Lung microvascular endothelial cell (primary cell): ENCODE data around the gene AQP5. TPM values are rescaled to one million over a fixed set of nuclear protein-coding genes. Genes with fewer than 3 reads are reported as not detected.
A peak's percentile ranks its signal among the peaks of the same experiment; 100 is the strongest.

Experiments
- DNase-seq, 2 donors: peaks; one replicate each; pipeline versions ENCODE4 v3.0.0 to v3.0.0-alpha.2; 2010; ENCODE audit warnings: low read depth in 2 of 2
- total RNA-seq: library from RNA; depleted of rRNA; stranded (reverse); fragments of >200 nt; gene quantifications from 2 replicates; pipeline ENCODE4 v1.2.1, GENCODE V29; 2014

AQP5 gene
- not detected in 2 replicates for total RNA-seq

- no peak for DNase-seq
Observed at GRCh38 chr12:49961111-49961922, at the start of gene AQP5. AQP5 (plus strand) TSS chr12:49961872; CDS start chr12:49962018, 146 bp downstream.

DNA sequence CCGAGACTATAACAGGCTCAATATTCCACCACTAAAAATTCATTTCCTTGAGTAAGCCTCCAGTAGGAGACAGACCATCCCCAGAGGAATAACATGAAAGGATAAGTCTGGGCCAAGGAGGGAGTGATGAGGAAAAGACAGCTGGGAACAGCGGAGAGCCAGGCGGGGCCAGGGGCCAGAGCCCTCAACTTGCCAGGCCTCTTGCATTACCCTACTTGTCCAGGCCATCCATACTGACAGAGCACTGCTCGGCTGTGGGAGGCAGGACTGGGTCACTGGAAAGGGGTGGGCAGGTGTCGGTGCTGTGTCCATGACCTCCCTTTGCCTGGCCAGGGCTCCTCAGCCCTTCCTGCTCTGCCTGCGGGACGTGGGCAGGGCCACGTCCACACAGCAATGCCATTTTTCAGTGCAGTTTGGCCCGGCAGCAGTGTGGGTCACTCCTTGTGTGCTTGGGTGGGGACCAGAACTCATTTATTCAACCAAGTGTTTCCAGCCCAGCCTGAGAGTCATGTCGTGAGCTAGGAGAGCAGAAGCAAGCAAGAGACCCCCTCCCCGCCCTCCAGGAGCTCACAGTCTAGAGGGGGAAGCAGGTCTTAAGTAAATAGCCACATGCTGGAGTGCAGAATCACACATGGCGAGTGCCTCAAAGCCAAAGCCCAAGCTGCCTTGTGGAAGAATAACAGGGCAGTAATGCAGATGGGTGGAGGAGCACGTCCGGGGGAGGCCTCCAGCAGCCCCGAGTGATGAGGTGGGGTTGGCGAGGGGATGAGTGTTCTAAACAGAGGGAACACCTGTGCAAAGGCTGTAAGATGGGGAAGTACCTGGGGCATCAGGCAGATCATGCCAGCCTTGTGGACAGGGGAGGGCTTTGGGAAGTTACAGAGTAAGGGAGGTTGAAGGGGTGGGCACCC is 49.1 kb upstream of the AQP5 start:
- no peak for DNase-seq

- DNase-seq: no peak
Observed at GRCh38 chr12:49916129-49916919, 45.3 kb upstream of the AQP5 start.

- DNase-seq: no peak
Observed at GRCh38 chr12:49917166-49917787, 44.4 kb upstream of the AQP5 start.

DNA sequence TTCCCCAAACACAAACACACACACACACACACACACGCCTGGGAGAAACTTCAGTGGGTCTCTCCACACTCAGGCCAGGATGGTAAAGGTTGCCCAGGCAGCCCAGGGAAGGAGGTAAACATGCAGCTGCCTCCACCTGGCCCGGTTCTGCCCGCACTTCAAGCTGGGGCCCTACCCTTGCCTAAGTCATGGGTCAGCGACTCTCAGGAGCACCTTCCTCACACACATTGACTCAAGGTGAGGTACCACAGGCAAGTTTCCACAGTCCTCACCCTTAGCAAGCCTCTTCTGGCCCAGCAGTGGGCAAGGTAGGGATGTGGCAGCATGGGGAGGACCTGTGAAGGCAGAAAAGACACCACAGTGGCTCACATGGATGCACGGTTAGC is 43.9 kb upstream of the AQP5 start:
- DNase-seq: no peak

GRCh38 chr12:49920241-49920914 is 41.3 kb upstream of the AQP5 start:
- DNase-seq: peak in 1 of 2 donors; percentile 84

DNA sequence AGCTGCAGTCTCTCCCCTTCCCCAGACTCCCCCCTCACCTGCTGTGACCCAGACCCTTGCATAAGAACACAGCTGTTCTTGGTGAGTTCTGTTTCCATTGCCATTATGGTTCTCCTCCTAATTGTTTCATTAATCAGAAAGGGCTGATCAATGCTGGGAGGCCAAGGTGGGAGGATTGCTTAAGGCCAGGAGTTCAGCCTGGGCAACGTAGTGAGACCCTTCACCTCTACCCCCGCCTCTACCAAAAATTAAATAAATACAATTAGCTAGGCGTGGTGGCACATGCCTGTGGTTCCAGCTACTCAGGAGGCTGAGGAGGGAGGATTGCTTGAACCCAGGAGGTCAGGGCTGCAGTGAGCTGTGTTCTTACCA is 40.8 kb upstream of the AQP5 start:
- no peak for DNase-seq

GRCh38 chr12:49921299-49921698 is 40.4 kb upstream of the AQP5 start:
- DNase-seq: no peak

DNA sequence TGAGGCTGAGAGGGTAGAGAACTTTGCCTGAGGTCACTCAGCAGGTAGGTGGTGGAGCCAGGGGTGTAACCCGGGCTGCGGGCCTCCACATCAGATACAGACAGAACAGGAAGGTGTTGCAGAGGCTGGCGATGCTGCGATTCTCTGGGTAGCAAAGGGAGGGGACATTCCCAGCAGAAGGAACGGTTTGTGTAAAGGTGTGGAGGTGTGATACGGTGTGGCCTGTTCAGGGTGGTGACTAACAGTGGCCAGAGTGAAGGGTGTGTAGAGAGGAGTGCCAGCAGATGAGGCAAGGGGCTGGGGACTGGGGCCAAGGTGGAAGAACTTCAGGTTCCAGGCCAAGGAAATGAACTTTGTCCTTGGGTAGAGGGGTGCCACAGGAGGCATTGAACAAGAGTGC is 39.7 kb upstream of the AQP5 start:
- DNase-seq: no peak

DNA sequence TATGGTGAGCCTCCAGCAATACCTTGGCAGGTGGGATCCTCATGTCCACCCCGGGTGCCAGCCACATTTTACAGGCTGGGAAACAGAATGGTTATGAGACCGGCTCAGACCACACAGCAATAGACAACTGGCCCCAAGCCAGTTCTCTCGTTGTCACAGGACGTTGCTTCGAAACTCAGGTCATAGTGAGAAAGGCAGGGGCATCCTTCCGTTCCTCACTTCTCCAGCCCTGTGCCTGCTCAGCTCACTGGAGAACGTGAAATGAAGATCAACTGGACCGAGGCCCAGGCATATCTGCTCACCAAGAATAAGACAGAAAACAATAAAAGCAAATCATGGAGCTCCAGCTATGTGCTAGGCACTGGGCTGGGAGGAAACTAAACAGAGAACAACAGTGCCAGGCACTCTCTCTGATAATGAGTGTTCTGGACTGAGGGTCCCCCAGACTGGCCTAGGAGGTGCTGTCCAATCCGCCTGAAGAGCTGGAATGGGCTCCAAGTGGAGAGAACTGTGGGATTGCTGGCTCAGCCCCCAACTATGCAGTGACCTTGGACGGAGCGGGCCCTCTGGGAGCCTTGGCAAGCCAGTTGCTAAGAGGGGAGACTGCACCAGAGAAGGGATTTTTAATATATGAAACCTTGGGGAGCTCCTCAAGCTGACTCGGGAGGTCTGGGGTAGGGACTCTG is 39.2 kb upstream of the AQP5 start:
- no peak for DNase-seq

DNA sequence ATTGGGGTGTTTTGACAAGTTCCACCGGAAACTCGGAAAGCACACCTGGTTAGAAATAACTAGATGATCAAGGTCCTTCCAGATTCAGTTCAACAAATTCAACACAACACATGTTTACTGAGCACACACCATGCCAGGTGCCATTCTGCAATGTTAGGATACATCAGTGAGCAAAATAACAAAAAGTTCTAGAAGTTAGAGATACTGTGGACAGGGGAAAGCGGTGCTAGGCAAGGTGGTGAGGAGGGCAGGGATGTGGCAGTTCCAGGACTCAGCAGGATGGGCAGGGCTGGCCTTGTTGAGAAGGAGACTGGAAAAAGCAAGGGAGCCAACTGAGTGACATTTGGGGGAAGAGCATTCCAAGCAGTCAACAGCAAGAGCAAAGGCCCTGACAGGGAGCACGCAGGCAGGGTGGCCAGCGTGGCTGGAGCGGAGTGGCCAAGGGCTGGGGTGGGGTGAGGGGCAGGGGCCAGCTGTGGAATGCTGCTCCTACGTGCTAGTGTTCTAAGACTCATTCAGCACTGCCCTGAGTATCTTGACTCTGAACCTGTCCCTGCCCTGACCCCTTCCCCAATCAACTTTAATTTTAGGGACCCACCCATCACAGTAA is 38.5 kb upstream of the AQP5 start:
- DNase-seq: no peak

- DNase-seq: no peak
Observed at GRCh38 chr12:49923880-49924556, 37.7 kb upstream of the AQP5 start.

DNA sequence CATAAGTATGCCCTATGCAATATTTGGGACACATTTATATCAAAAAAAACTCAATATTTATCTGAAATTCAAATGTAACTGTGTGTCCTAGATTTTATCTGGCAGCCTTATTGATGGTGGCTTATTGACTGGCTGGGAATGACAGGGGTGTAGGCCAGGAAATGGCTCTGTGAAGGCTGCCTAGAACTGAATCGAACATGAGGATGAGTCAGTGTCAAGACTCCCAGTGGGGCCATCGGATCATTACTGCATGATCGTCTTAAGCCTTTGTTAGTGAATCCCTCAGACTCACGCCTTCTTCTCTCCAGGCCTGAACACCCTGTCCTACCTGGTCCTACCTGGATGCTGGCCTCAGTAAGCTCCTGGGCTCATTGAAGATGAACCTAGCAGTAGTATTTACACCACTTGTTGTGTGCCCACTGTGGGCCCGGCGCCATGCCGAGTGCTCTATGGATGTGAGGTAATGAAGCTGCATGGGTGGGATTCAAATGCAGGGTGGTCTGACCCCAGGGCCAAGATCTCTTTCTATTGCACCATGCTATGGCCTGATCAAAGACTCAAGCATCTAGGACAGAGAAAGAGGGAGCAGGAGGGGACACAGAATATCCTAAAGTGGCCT is 36.9 kb upstream of the AQP5 start:
- peak in 1 of 2 donors; percentile 14 for DNase-seq

GRCh38 chr12:49925433-49926204 is 36.1 kb upstream of the AQP5 start:
- DNase-seq: no peak

- DNase-seq: no peak
Observed at GRCh38 chr12:49928471-49928870, 33.2 kb upstream of the AQP5 start.

DNA sequence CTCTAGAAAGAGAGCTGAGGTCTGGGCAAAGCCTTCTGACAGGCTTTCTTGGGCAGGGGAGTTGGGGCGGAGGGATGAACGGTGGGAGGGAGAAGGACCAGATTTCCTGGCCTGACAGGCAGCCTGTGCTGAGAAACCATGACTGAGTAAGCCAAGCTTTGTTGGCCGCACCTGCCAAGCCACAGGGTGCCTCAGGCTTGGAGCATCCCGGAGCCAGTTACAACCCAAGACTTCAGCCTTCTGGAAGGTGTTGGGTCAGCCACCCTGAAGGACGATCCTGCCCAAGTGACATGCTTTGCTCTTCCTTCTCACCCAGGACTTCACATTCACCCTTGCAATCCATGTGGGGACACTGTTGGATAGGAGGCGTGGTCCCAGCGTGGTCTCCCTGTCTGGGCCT is 32.1 kb upstream of the AQP5 start:
- no peak for DNase-seq

- peak; percentile 56 to 71 for DNase-seq
Observed at GRCh38 chr12:49930515-49931288, 31.0 kb upstream of the AQP5 start.
